ENCODE data around the gene ATP2B2. TPM values are rescaled to one million over a fixed set of nuclear protein-coding genes. Genes with fewer than 3 reads are reported as not detected.

The ATP2B2 gene
- total RNA-seq, 1 donor from 2014 or later, result 0.06 TPM

DNA sequence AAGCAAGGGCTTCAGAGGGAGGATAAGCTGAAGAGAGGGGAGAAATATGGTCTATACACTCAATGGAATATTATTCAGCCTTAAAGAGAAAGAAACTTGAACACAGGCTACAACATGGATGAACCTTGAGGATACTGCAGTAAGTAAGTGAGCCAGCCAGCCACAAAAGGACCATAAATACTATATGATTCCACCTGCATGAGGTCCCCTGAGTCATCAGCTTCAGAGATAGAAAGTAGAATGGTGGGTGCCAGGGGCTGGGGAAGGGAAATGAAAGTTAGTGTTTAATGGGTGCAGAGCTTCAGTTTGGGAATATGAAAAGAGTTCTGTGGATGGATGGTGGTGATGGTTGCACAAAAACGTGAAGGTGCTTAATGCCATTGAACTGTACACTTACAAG, 116.0 kb downstream of the ATP2B2 start:
- H3K4me3 ChIP-seq, result no peak overlapping the region
- H3K27ac ChIP-seq, result no peak overlapping the region
- TF ChIP-seq CTCF (IDR thresholded peaks at IDR 0.05), result no peak
- H3K9me3 ChIP-seq, result peaks cover 3% of the 10 kb centered on the region
- no peaks in the 10 kb centered on the region for H3K36me3 ChIP-seq
- no peak for DNase-seq
- no peaks in the 10 kb centered on the region for H3K4me1 ChIP-seq
- H3K27me3 ChIP-seq, result no peaks in the 10 kb centered on the region
- no peak for ATAC-seq
- intact Hi-C loops (cut with DNase I), result no loop called here

DNA sequence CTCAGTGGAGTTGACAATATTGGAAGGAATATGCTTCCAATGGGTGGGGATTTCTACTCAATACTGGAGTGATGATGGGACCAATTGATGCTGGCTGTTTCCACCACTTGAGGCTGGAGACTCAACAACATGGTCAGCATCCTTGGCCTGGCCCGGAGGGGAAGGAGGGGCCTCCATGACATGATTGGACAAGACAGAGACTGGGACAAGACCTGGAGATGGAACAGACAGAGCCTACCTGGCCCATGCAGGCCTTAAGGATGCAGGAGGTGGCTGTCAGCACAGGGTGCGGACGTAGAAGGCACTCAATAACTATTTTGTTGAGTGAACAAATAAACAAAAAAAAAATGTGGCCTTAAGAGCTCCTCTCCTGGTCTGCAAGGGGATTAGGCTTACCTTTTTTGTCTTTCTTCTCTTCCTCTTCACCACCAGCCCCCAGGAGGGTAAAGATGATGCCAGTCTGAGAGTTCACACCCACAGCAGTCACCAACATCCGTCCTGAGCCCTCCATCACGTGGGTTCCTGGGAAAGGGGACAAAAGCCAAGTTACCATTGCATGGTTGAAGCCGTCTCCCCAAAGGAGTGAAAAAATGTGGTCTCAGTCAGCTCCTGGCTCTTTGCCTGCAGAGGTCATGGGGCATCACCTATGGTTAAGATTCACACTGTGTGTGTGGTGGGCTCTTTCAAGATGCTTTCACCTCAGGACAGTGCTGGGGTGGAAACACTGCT, 117.3 kb downstream of the ATP2B2 start:
- H3K27me3 ChIP-seq, result no peaks in the 10 kb centered on the region
- H3K4me1 ChIP-seq, result no peaks in the 10 kb centered on the region
- peaks cover 3% of the 10 kb centered on the region for H3K9me3 ChIP-seq
- intact Hi-C loops (cut with DNase I), result no loop called here
- DNase-seq (no peak), ATAC-seq (no peak)
- no peak overlapping the region for H3K27ac ChIP-seq
- no peak overlapping the region for H3K4me3 ChIP-seq
- H3K36me3 ChIP-seq, result no peaks in the 10 kb centered on the region
- no peak for TF ChIP-seq CTCF (IDR thresholded peaks at IDR 0.05)

- ATAC-seq, result no peak
- Histone ChIP-seq H3K27ac (no peak overlapping the region), H3K4me3 (no peak overlapping the region), H3K36me3 (no peaks in the 10 kb centered on the region), H3K27me3 (no peaks in the 10 kb centered on the region), H3K4me1 (no peaks in the 10 kb centered on the region), H3K9me3 (peaks cover 3% of the 10 kb centered on the region)
- no peak for DNase-seq
- no peak for TF ChIP-seq CTCF (IDR thresholded peaks at IDR 0.05)
- intact Hi-C loops (cut with DNase I), result no loop called here
Measured at GRCh38 chr3:10386121-10386520, 119.3 kb downstream of the ATP2B2 start.

GRCh38 chr3:10384541-10385360, 120.6 kb downstream of the ATP2B2 start:
- no peak for TF ChIP-seq CTCF (IDR thresholded peaks at IDR 0.05)
- no peaks in the 10 kb centered on the region for H3K4me1 ChIP-seq
- H3K27me3 ChIP-seq, result no peaks in the 10 kb centered on the region
- H3K9me3 ChIP-seq, result peaks cover 3% of the 10 kb centered on the region
- no peaks in the 10 kb centered on the region for H3K36me3 ChIP-seq
- ATAC-seq (no peak), DNase-seq (no peak)
- no peak overlapping the region for H3K4me3 ChIP-seq
- intact Hi-C loops (cut with DNase I), result no loop called here
- no peak overlapping the region for H3K27ac ChIP-seq

DNA sequence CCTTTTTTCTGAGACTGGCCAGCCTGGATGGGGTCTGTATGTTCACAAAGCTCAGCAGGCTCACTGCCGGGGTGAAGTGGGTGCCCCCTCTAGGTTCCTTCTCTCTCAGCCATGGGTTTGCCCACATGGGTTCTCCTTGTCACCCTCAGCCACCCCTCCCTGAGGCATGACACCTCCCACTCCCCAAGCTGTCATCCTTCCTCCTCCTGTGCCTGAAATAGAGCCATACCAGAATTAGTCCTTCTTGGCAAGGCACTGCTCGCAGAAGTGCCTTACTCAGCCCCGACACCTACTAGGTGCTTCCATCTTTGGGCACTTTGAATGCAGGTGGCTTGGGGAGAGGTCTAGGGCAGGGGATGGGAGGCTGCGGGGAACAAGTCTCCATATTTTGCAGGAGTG, 121.5 kb downstream of the ATP2B2 start:
- no peaks in the 10 kb centered on the region for H3K36me3 ChIP-seq
- TF ChIP-seq CTCF (IDR thresholded peaks at IDR 0.05), result no peak
- H3K4me1 ChIP-seq, result no peaks in the 10 kb centered on the region
- no peak overlapping the region for H3K4me3 ChIP-seq
- H3K27me3 ChIP-seq, result no peaks in the 10 kb centered on the region
- intact Hi-C loops (cut with DNase I), result no loop called here
- H3K9me3 ChIP-seq, result peaks cover under 1% of the 10 kb centered on the region
- ATAC-seq (no peak), DNase-seq (no peak)
- no peak overlapping the region for H3K27ac ChIP-seq

All from upper lobe of right lung (tissue), 1 donor.